ENCODE measurements around the gene WWC1.
"Not testable (repeated sequence)": the region's sequence is repeated elsewhere in the genome, so short reads cannot be mapped to it uniquely, and the experiment has no call there.

Gene WWC1

DNA sequence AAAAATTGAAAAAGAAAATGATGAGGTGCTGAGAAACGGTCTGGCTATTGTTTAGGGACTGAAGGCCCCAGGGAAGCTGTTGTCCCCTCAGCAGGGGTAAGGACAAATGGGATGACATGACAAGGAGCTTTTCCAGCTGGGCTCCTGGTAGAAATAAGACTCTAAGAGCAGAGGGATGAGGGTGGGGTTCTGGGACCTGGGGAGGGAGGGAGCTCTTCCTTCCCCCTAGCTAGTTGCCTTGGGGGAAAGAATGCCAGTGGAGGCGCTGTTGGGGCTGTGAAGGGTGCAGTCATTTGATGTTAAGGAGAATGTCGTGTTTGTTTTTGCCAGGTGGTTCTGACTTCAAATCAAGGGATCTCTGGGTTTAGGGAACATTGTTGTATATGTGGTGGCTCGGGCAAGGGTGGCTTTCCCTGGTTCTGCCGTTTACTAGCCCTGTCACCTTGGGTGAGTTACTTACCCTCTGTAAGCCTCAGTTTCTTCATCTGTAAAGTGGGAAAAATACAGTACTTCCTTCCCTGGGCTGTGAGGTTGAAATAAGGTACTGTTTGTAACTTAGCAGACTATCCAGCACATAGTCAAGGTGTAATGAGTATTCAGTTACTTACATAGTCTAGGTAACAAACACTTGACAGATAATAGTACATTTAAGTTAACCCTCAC lies 47.8 kb downstream of the WWC1 start:
- no peak for DNase-seq

DNA sequence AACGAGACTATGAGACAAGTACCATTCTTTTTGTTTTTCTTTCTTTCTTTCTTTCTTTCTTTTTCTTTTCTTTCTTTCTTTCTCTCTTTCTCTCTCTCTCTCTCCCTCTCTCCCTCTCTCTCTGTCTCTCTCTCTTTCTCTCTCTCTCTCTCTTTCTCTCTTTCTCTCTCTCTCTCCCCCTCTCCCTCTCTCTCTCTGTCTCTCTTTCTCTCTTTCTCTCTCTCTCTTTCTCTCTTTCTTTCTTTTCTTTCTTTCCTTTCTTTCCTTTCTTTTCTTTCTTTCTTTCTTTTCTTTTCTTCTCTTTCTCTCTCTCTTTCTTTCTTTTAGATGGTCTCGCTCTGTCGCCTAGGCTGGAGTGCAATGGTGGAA lies 48.3 kb downstream of the WWC1 start:
- not testable (repeated sequence) for DNase-seq

- DNase-seq = no peak
Observed at GRCh38 chr5:168340487-168340886, 49.0 kb downstream of the WWC1 start.

- no peak for DNase-seq
Observed at GRCh38 chr5:168341178-168341577, 49.7 kb downstream of the WWC1 start.

DNA sequence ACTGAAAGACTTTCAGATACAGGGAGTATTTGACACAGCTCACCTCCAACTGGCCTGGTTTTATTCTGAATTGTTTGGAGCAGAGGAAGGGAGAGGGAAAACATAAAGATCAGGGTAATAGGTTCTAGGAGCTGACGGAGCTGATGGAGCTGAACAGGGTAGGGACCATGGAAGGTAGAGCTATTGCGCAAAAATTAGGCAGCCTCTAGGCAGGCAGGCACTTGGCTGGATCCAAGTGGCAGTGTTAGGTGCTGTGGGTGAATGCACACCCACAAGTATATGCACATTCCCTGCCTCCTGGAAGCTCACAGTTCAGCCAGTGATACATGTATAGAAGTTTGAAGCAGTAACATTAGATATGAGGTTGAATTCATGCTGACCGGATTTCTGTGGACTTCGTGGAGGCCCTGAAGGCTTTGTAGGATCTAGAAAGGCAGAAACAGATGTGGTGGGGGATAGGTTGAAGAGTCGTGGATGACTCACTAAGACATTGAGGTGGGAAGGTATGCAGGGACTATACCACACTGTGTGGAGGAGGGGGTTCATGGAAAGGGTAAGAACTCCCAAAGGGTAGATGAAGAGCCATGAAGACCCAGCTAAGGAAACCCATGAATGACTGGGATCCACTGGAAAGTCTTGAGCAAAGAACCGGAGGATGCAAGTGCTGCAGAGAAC lies 50.8 kb downstream of the WWC1 start:
- DNase-seq = no peak

DNA sequence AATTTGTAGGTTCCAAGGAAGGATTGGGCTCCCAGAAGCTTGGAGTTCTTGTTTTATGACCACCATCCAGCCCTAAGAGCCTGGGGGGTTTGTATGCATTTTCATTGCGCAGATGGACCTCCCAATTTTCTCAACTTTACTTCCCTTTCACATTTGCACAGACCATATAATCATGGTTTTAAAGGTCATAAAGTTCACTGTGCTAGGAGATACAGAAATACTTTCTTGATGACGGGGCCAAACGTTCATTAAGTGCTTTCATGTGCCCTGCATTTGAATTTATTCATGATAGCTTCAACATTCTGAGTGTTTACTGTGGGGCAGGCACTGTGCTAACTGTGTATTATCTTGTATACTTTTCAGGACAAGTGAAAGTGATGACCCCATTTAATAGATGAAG lies 51.5 kb downstream of the WWC1 start:
- DNase-seq = no peak

GRCh38 chr5:168346417-168346816 lies 55.0 kb downstream of the WWC1 start:
- DNase-seq = no peak

DNA sequence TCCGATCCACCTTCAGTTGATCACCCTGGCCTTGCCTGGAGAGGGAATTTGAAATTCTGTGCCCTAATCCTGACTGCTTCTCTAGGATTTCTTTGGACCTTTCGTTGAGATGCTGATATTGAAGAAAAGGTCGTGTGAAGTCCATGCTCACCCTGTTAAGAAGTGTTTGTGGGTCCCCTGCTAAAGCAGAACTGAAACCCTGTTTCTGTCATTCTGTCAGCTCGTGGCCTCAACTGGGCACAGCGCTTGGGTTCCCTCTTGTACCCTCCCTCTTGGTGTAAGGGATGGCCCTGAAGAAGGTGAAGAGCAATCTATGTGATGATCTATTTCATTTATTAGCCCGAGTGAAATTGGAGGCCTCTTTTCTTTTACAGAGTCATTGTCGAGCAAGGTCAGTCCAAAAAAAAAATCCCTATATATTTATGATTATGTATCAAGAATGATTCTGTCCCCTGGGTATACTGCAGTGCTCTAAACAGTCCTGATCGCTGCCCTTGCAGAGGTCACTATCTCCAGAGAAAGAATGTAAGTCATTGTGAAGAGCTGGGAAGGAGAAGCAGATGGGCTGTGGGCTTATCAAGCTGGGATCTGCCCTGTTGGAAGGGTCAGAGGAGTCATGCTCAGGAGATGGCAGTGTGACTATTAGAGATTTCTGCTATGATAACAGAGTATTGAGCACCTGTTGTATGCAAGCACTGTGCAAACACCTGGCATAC lies 56.1 kb downstream of the WWC1 start:
- no peak for DNase-seq

DNA sequence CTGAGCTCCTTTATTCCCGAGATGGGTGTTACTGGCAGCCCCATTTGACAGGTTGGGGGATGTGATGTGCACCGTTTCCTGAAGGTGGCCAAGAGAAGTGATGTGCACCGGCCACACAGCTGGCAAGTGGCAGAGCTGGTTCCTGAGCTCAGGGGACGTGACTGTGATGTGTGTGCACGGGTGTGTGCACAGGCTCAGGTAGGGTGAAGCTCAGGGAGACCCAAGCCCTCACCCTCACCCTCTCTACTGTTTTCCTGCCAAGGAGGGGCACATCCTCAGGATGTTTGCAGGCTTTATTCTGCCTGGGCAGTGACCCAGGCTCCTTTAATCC lies 56.6 kb downstream of the WWC1 start:
- DNase-seq = no peak

DNA sequence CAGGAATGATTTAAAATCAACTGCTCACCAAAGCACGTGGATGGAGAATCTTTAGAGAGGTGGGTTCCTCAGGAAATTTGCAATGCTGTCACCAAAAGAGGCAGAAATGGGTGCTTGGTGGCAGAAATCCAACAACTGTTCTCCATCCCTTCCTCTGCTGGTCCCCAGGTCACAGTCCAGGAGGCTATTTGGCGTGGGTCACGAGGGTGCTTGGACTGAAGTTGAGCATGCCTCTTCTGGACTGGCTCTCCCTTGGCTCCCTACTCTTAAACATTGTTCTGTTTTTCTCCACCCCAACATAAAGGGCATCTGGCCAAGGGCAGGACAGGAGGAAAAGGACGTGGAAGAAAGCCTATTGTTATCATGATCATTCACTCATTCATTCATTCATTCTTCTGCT lies 58.9 kb downstream of the WWC1 start:
- no peak for DNase-seq

DNA sequence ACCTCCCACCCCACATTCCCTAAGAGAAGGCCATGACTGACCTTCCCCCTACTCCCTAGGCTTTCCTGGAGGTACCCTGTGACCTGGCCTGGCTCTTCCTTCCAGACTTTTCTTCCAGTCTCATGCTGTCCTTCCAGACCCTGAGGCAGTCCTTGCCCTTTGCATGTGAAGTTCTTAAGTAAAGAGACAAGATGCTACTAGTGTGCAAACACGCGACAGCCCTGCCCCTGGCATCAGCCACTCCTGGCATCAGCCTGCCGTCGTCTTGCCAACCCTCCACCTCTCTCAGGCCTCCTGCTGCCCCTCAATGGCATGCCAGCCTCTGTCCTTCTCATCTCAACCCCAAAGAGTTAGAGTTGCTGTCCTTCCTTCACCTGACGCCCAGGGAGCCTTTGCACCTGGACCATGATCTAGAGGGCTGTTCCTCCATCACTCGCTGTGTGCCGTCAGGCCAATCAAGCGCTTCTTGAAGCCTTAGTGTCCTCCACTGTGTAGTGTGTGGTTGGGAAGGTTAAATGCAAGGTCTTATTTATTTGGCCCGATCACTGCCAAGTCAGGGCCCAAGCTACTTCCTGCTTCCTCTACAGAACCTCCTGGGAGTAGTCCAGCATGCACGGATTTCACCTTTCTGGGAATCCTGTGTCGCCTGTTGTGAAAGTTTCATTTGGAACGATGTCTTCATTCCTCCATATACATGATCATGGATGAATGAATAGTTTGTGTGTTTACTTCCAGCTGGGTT lies 61.9 kb downstream of the WWC1 start:
- DNase-seq = no peak

- DNase-seq = no peak
Observed at GRCh38 chr5:168354397-168354796, 63.0 kb downstream of the WWC1 start.

DNA sequence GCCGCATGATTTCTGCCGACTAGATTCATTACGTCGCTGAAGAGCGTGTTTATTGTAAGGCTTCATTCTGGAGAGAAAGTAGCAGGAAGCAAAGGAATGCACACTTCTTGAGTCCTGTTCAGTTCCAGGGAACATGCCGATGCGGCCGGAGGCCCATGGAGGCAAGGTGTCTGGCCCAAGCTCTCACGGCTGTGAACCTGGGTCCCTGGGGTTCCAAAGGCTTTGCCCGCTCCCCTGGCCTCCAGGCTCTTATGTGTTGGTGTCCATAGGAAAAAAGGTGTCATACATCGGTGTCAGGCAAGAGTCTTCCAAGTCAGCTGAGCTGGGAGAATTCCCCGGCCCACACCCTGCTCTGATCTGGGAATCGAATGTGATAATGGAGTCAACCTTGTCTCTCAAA lies 64.7 kb downstream of the WWC1 start:
- no peak for DNase-seq

DNA sequence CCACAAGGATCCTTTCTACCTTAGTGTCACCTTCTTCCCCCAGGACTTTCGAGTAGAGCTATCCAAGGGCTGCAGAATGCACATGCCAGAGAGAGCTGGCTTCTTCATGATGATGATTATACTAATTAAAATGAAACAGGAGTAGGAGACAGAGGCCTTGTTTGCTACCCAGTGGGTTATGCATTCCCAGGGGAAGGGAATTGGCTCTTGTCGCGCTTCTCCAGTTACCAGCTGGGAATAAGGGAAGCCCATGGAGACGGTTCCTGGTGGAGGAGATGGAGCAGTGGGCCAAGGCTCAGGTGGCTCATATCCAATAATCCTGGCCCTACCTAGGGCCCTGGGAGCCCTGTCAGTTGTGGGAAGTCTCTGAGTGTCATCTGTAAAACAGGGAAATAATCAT lies 65.1 kb downstream of the WWC1 start:
- no peak for DNase-seq

- DNase-seq = no peak
Observed at GRCh38 chr5:168357876-168358275, 66.4 kb downstream of the WWC1 start.

DNA sequence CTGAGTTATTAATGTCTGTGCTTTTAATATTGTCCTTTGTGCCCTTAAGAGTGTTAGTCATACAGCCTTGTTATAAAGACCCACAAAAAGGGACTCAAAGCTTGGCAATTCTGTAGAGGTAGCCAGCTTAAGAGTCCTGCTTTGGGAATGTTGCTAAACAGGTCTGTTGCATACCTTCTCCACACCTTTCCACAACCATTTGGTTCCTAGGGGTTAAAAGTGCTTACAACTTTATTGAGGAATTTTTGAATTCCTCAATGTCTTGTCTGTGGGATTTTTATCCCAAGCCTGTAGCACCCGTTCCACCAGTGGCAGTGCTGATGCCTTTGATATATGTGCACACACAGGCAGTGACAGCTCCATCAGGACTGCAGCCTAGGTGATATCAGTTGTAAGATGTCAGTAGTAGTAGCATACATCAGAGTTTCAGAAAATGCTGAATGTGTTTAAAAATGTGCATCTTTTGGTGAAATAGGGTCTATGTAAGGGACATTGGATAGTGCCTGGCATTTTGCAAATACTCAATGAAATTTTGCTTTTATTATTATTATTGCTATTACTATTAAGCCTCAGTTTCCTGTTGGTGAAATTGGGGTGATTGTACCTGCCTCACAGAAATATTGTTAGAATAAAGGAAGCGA lies 68.5 kb downstream of the WWC1 start:
- DNase-seq = no peak

DNA sequence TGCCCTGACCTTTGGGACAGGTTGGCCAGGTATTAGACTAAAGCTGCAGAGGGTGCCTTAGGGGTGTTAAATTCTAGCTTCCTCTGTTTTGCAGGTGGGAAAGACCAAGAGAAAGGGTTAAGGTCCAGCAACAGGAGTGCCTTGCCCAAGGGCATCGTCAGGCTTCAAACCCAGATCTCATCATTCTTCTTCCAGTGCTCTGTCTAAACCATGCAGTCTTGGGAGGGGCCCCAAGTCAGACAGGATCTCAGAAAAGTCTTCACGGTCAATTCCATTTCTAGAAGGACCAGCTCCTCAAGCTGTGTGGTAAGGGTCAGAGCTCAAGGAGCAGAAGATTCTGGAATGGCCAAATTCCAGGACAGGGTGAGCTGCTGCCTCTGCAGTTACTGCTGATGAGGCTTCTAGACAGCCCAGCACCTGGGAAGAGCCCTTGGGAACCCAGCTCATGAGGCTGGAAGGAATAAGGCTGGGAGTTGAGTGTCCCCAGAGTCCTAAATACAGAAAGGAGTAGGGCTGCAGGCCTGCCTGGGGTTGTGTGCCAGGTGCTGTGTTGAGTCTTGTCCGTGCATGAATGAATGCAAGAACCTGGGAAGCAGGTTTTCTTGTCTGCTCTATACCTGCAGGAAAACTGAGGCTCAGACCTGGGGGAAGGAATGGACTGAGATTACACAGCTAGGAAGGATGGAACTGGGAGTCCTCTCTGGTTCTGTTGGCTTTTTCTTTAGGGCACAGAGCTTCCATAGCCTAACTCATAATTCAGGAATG lies 69.3 kb downstream of the WWC1 start:
- DNase-seq = no peak

DNA sequence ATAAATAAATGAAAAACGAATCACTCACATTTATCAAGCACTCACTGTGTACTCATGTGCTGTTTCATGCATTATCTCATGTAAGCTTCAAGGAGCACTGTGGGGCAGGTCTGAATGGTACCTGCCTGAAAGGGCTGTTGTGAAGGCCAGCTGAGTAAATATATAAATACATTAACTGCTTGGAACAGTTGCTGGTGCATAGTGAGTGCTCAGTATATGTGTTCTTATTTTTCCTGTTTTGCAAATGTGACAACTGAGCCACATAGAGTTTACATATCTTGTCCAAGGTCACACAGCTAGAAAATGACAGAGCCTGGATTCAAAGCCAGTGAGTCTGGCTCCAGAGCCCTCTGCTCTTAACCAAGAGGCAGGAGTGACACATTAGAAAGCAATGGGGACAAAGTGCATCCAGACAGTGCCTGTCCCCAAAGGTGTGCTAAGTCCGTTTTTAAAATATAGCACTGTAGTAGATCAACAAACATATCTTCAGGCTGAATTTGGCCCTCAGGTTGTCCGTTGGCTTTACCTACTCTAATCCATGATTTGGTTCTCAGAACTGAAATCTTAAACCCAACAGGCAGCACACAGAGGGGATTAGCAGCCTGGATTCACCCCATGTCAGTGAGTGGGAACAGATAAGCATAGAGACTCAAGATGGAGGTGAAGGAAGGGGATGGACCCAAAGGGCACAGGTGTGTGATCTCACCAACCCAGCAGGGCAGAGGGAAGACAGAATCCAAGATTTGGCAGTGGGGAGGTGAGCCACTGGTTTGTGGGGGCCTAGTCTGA lies 70.8 kb downstream of the WWC1 start:
- DNase-seq = peak; percentile 60

- no peak for DNase-seq
Observed at GRCh38 chr5:168364151-168364661, 72.8 kb downstream of the WWC1 start.

- no peak for DNase-seq
Observed at GRCh38 chr5:168364750-168365550, 73.5 kb downstream of the WWC1 start.
